Colonic mucosa (tissue), 4 donors: ENCODE data around the gene RARS2. TPM values are rescaled to one million over a fixed set of nuclear protein-coding genes. Genes with fewer than 3 reads are reported as not detected.

Experiments used
- DNase-seq: peaks from one replicate; pipeline ENCODE4 v3.0.0-alpha.2; 2020
- H3K27ac ChIP-seq: fragments of 200-600 bp; one replicate; pipeline ENCODE4 v1.8.0; 2021
- H3K27me3 ChIP-seq: fragments of 200-600 bp; one replicate; pipeline ENCODE4 v1.8.0; 2021
- H3K36me3 ChIP-seq: fragments of 200-600 bp; one replicate; pipeline ENCODE4 v1.8.0; 2021
- H3K4me1 ChIP-seq: fragments of 200-600 bp; one replicate; pipeline ENCODE4 v1.8.0; 2021; ENCODE audit warnings: mild to moderate bottlenecking
- H3K4me3 ChIP-seq: fragments of 200-600 bp; one replicate; pipeline ENCODE4 v1.8.0; 2021
- H3K9ac ChIP-seq, 2 donors: one replicate each; pipeline ENCODE4 v1.7.0; 2013; ENCODE audit warnings: control low read depth in 2 of 2, low read depth in 2 of 2, low read length in 2 of 2
- H3K9me3 ChIP-seq: fragments of 200-600 bp; one replicate; pipeline ENCODE4 v1.8.0; 2021
- intact Hi-C: fragments of 100-400 bp; cut with DNase I; formaldehyde crosslinking; loops from one replicate; pipeline ENCODE4 v1.14.1; 2022
- total RNA-seq, 2 donors: library from RNA; stranded (reverse); fragmentation: NEBNext Ultra II Directional in 1 of 2; extraction: Animal tissue kit (Norgen Biotek cat#: 25700) in 1 of 2; gene quantifications; one replicate each; pipeline ENCODE4 v1.2.1, GENCODE V29; 2021
- TF ChIP-seq, protein P1 (sequence below): fragments of 200-600 bp; IDR thresholded peaks from one replicate; pipeline ENCODE4 v1.8.0; 2022; ENCODE audit warnings: antibody characterized with exemption, mild to moderate bottlenecking
- donor health status: healthy.
- donor health status: DM: no; HTN: no; CAD: no.
- donor health status: DM: no; HTN: no; CAD: no.

Gene RARS2
- total RNA-seq, 2 donors from 2014 or later = 24.7 to 28.2 TPM

GRCh38 chr6:87608802-87609201 lies 19.0 kb upstream of the RARS2 start:
- Histone ChIP-seq H3K4me1 (no peaks in the 10 kb centered on the region), H3K36me3 (no peaks in the 10 kb centered on the region), H3K27ac (no peak overlapping the region), H3K27me3 (no peaks in the 10 kb centered on the region), H3K9ac (no peak overlapping the region), H3K4me3 (no peak overlapping the region), H3K9me3 (no peaks in the 10 kb centered on the region)
- intact Hi-C loops = no loop called here
- TF ChIP-seq, protein P1, sequence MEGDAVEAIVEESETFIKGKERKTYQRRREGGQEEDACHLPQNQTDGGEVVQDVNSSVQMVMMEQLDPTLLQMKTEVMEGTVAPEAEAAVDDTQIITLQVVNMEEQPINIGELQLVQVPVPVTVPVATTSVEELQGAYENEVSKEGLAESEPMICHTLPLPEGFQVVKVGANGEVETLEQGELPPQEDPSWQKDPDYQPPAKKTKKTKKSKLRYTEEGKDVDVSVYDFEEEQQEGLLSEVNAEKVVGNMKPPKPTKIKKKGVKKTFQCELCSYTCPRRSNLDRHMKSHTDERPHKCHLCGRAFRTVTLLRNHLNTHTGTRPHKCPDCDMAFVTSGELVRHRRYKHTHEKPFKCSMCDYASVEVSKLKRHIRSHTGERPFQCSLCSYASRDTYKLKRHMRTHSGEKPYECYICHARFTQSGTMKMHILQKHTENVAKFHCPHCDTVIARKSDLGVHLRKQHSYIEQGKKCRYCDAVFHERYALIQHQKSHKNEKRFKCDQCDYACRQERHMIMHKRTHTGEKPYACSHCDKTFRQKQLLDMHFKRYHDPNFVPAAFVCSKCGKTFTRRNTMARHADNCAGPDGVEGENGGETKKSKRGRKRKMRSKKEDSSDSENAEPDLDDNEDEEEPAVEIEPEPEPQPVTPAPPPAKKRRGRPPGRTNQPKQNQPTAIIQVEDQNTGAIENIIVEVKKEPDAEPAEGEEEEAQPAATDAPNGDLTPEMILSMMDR = no peak
- no peak for DNase-seq

DNA sequence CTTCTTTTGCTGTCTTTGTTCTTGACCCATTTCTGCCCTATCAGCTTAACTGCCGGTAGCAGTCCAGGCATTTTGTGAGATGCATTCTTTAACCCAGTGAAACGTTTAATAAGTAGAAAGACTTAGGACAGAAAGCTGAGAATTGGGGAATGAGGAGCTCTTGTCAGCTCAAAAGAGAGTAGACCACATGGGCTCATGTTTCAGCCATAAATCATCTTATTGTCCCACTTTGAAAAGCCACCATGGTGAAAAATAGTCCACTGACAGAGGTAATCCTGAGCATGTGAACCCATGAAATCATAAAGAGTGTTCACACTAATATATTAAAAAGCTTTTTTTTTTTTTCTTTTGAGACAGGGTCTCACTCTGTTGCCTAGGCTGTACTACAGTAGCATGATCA lies 16.4 kb upstream of the RARS2 start:
- no peaks in the 10 kb centered on the region for H3K4me1 ChIP-seq
- H3K27me3 ChIP-seq = no peaks in the 10 kb centered on the region
- H3K4me3 ChIP-seq = no peak overlapping the region
- H3K9ac ChIP-seq = no peak overlapping the region
- intact Hi-C loops = no loop called here
- DNase-seq = no peak
- no peaks in the 10 kb centered on the region for H3K36me3 ChIP-seq
- H3K9me3 ChIP-seq = no peaks in the 10 kb centered on the region
- H3K27ac ChIP-seq = no peak overlapping the region
- TF ChIP-seq, protein P1 = no peak

- Histone ChIP-seq H3K27me3 (no peaks in the 10 kb centered on the region), H3K36me3 (no peaks in the 10 kb centered on the region), H3K4me3 (no peak overlapping the region), H3K9me3 (no peaks in the 10 kb centered on the region), H3K4me1 (no peaks in the 10 kb centered on the region), H3K27ac (no peak overlapping the region), H3K9ac (no peak overlapping the region)
- TF ChIP-seq, protein P1 = no peak
- no peak for DNase-seq
- intact Hi-C loops = no loop called here
These were observed 10.8 kb upstream of the RARS2 start for GRCh38 chr6:87600576-87600975.

GRCh38 chr6:87590990-87591389 lies 1.2 kb upstream of the RARS2 start:
- TF ChIP-seq, protein P1 = no peak
- DNase-seq = no peak
- no peaks in the 10 kb centered on the region for H3K36me3 ChIP-seq
- no peak overlapping the region for H3K27ac ChIP-seq
- no peaks in the 10 kb centered on the region for H3K27me3 ChIP-seq
- H3K4me3 ChIP-seq = peak overlapping the region; percentile 85
- intact Hi-C loops = no loop called here
- no peaks in the 10 kb centered on the region for H3K9me3 ChIP-seq
- H3K4me1 ChIP-seq = peaks cover 4% of the 10 kb centered on the region
- peak overlapping the region in 1 of 2 donors; percentile 94 for H3K9ac ChIP-seq

- intact Hi-C loops = no loop called here
- TF ChIP-seq, protein P1 = no peak
- H3K4me1 ChIP-seq = peaks cover 4% of the 10 kb centered on the region
These were observed 662 bp upstream of the RARS2 start for GRCh38 chr6:87590417-87590880.

More at GRCh38 chr6:87590417-87590880, 662 bp upstream of the RARS2 start:
- Histone ChIP-seq H3K9me3 (no peaks in the 10 kb centered on the region), H3K9ac (peak overlapping the region; percentile 17 to 94), H3K4me3 (peak overlapping the region; percentile 85), H3K36me3 (no peaks in the 10 kb centered on the region), H3K27me3 (no peaks in the 10 kb centered on the region), H3K27ac (peak overlapping the region; percentile 79)
- DNase-seq = no peak
